HepG2 (cell line): ENCODE results near the gene TRIM25. TPM values are rescaled to one million over a fixed set of nuclear protein-coding genes. Genes with fewer than 3 reads are reported as not detected.

Experiments
- CEBPZ ChIP-seq: IDR thresholded peaks from 2 replicates; pipeline ENCODE4 v1.6.1; 2012; ENCODE audit warnings: low read length, improper control_type of control experiment
- EP300 ChIP-seq, 3 experiments: sonication (generic) in 1 of 3; formaldehyde crosslinking in 1 of 3; IDR thresholded peaks; 2 replicates each; pipeline versions ENCODE4 v1.5.1 to v1.6.1; 2011 to 2020; ENCODE audit warnings: low read depth in 2 of 3, low read length in 2 of 3, borderline replicate concordance in 1 of 3, improper control_type of control experiment in 1 of 3, mild to moderate bottlenecking in 1 of 3, missing genetic modification reagents in 1 of 3, moderate library complexity in 1 of 3
- MIXL1 ChIP-seq: IDR thresholded peaks from 2 replicates; pipeline ENCODE4 v1.6.1; 2016
- MTF2 ChIP-seq: sonication (generic); formaldehyde crosslinking; IDR thresholded peaks from 2 replicates; pipeline ENCODE4 v1.5.0; 2020; ENCODE audit warnings: missing genetic modification reagents, borderline replicate concordance
- NFE2L1 ChIP-seq: sonication (generic); formaldehyde crosslinking; IDR thresholded peaks from 2 replicates; pipeline ENCODE4 v1.4.0; 2020; ENCODE audit warnings: missing genetic modification reagents, mild to moderate bottlenecking, borderline replicate concordance
- ZNF430 ChIP-seq: sonication (generic); formaldehyde crosslinking; IDR thresholded peaks from 2 replicates; pipeline ENCODE4 v1.9.0; 2021; ENCODE audit warnings: mild to moderate bottlenecking, missing genetic modification reagents
- ZNF468 ChIP-seq: sonication (generic); formaldehyde crosslinking; IDR thresholded peaks from 2 replicates; pipeline ENCODE4 v1.8.0; 2022; ENCODE audit warnings: mild to moderate bottlenecking, moderate library complexity, missing genetic modification reagents
- ZNF570 ChIP-seq: sonication (generic); formaldehyde crosslinking; IDR thresholded peaks from 2 replicates; pipeline ENCODE4 v1.4.0; 2020; ENCODE audit warnings: mild to moderate bottlenecking, missing genetic modification reagents, borderline replicate concordance
- ZNF652 ChIP-seq: IDR thresholded peaks from 2 replicates; pipeline ENCODE4 v1.6.1; 2016; ENCODE audit warnings: low read depth, borderline replicate concordance
- ZNF879 ChIP-seq: sonication (generic); formaldehyde crosslinking; IDR thresholded peaks from 2 replicates; pipeline ENCODE4 v1.8.1; 2023; ENCODE audit warnings: missing genetic modification reagents
- ZSCAN29 ChIP-seq: sonication (generic); formaldehyde crosslinking; conservative IDR thresholded peaks from 2 replicates; pipeline ENCODE4 v1.4.0; 2020; ENCODE audit warnings: mild to moderate bottlenecking, missing genetic modification reagents
- polyA plus RNA-seq, 8 experiments: library from polyadenylated mRNA; depleted of rRNA in 3 of 8; stranded (reverse) in 7 of 8; unstranded in 1 of 8; fragments of >200 nt; fragmentation: Illumina TruSeq in 4 of 8; extraction: Trizol in 4 of 8; gene quantifications; 2 replicates each; pipeline versions ENCODE4 v1.2.1 to v1.2.3, GENCODE V29; 2011 to 2016; ENCODE audit warnings: low read depth in 4 of 8, missing spikeins in 1 of 8, mixed read lengths in 1 of 8; ENCODE audit not compliant: insufficient read depth in 1 of 8
- total RNA-seq, 5 experiments: library from RNA; depleted of rRNA; stranded (reverse); fragments of >200 nt; fragmentation: Illumina TruSeq; extraction: Trizol; gene quantifications; 2 replicates each; pipeline ENCODE4 v1.2.3, GENCODE V29; 2016; ENCODE audit warnings: low read depth in 1 of 5
- TF ChIP-seq, protein P1 (sequence below): sonication (generic); formaldehyde crosslinking; IDR thresholded peaks from 2 replicates; pipeline ENCODE4 v1.4.0; 2020; ENCODE audit warnings: missing genetic modification reagents
- TF ChIP-seq, protein P2 (sequence below): sonication (generic); formaldehyde crosslinking; IDR thresholded peaks from 2 replicates; pipeline ENCODE4 v1.8.0; 2022; ENCODE audit warnings: mild to moderate bottlenecking, missing genetic modification reagents, moderate library complexity
- TF ChIP-seq, protein P3 (sequence below): sonication (generic); formaldehyde crosslinking; IDR thresholded peaks from 2 replicates; pipeline ENCODE4 v1.5.0; 2020; ENCODE audit warnings: missing genetic modification reagents

TRIM25 gene
- total and polyA plus RNA-seq, 2 of the 13 experiments (the other 11 are each of a cell fraction or from before 2014, with no cell fraction given), result 30.8 to 42.2 TPM

DNA sequence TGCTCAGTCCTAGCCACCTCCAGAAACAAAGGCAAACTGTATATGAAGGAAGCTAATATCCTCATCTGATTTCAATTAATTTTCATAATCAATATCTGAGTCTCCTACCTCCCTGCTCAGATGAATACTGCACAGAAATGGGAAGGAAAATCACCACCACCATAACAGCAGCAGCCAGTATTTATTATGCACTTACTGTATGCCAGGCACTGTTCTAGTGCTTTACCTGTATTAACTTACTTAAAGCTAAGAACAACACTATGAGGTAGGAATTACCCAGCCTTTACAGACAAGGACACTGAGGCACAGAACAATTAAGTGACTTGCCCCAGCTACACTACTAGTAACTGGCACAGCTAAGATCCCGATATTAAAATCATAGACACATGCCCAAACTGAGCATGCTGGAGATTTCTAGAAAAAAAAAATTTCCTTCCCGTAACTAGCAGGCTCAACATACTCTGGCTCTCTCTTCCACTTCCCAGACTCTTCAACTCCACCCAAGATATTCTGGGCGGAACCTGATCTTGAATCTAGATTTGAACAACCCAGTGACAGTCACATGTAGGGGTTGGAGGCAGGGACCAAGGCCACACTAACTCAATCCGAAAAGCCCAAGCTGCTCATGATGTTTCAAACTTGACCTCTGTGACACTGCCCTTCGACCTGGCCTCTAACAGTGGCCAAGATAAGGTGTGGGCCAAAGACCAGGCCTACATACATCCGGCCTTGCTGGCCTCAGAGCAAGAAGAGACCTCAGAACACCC lies 3.9 kb downstream of the TRIM25 start (continued):
- TF ChIP-seq ZNF468 (CRISPR knock-in tag), result no peak
- TF ChIP-seq ZNF652 (CRISPR knock-in tag), result no peak
- TF ChIP-seq, protein P1, sequence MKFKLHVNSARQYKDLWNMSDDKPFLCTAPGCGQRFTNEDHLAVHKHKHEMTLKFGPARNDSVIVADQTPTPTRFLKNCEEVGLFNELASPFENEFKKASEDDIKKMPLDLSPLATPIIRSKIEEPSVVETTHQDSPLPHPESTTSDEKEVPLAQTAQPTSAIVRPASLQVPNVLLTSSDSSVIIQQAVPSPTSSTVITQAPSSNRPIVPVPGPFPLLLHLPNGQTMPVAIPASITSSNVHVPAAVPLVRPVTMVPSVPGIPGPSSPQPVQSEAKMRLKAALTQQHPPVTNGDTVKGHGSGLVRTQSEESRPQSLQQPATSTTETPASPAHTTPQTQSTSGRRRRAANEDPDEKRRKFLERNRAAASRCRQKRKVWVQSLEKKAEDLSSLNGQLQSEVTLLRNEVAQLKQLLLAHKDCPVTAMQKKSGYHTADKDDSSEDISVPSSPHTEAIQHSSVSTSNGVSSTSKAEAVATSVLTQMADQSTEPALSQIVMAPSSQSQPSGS (CRISPR knock-in tag), result 0 out of 2 replicates have a peak, but pooled peaks have one; percentile 48
- 0 out of 2 replicates have a peak, but pooled peaks have one; percentile 36 for TF ChIP-seq MIXL1 (CRISPR knock-in tag)
- no peak for TF ChIP-seq NFE2L1 (CRISPR knock-in tag)
- TF ChIP-seq ZSCAN29 (CRISPR knock-in tag), result no peak
- TF ChIP-seq ZNF879 (CRISPR knock-in tag), result no peak
- no peak for TF ChIP-seq ZNF430 (CRISPR knock-in tag)
- no peak for TF ChIP-seq MTF2 (CRISPR knock-in tag)
- TF ChIP-seq, protein P2, sequence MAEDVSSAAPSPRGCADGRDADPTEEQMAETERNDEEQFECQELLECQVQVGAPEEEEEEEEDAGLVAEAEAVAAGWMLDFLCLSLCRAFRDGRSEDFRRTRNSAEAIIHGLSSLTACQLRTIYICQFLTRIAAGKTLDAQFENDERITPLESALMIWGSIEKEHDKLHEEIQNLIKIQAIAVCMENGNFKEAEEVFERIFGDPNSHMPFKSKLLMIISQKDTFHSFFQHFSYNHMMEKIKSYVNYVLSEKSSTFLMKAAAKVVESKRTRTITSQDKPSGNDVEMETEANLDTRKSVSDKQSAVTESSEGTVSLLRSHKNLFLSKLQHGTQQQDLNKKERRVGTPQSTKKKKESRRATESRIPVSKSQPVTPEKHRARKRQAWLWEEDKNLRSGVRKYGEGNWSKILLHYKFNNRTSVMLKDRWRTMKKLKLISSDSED (CRISPR knock-in tag), result no peak
- no peak for TF ChIP-seq CEBPZ
- no peak for TF ChIP-seq ZNF570
- peak in 1 of 2 experiments; percentile 63; a peak in 2 of 4 replicates for TF ChIP-seq EP300 (IDR thresholded peaks at IDR 0.05; ENCODE audit: low read depth in 2 of 2, low read length in 2 of 2)
- TF ChIP-seq EP300 (CRISPR knock-in tag; IDR thresholded peaks at IDR 0.05; ENCODE audit: borderline replicate concordance), result no peak
- TF ChIP-seq, protein P3, sequence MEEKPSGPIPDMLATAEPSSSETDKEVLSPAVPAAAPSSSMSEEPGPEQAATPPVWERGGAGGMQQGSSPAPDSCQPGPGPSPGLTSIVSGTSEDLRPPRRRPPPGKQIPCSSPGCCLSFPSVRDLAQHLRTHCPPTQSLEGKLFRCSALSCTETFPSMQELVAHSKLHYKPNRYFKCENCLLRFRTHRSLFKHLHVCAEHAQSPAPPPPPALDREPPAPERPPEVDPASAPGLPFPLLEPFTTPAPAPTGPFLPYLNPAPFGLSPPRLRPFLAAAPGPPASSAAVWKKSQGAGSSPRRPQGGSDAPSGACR (CRISPR knock-in tag), result no peak
